GM19043 (cell line): ENCODE measurements around the gene MED17.

ENCODE experiments used
- ATAC-seq: cut with Tn5 transposase; IDR thresholded peaks from one replicate; pipeline ENCODE4 v1.9.1; 2021; ENCODE audit warnings: low read depth; ENCODE audit not compliant: unreplicated experiment

Gene MED17

GRCh38 chr11:93845181-93846092 is 61.4 kb downstream of the MED17 start:
- no peak for ATAC-seq

GRCh38 chr11:93846411-93846810 is 62.3 kb downstream of the MED17 start:
- no peak for ATAC-seq

- no peak for ATAC-seq
These were observed 65.1 kb downstream of the MED17 start for GRCh38 chr11:93849201-93849600.

- ATAC-seq: no peak
These were observed 65.9 kb downstream of the MED17 start for GRCh38 chr11:93849751-93850593.

GRCh38 chr11:93850594-93851018 is 66.5 kb downstream of the MED17 start, which contains the start of gene VSTM5:
TSS of gene VSTM5 (minus strand) at chr11:93850618. CDS start at chr11:93850502, 116 bp downstream.
- no peak for ATAC-seq

GRCh38 chr11:93852242-93852641 is 68.2 kb downstream of the MED17 start:
- no peak for ATAC-seq

- no peak for ATAC-seq
These were observed 73.5 kb downstream of the MED17 start for GRCh38 chr11:93857413-93858120.

- ATAC-seq: no peak
These were observed 74.2 kb downstream of the MED17 start for GRCh38 chr11:93858121-93858775.

- ATAC-seq: no peak
These were observed 77.7 kb downstream of the MED17 start for GRCh38 chr11:93861808-93862207.
